ENCODE results near the gene CYTL1.
"Not testable (repeated sequence)": the region's sequence is repeated elsewhere in the genome, so short reads cannot be mapped to it uniquely, and the experiment has no call there.

Gene CYTL1

DNA sequence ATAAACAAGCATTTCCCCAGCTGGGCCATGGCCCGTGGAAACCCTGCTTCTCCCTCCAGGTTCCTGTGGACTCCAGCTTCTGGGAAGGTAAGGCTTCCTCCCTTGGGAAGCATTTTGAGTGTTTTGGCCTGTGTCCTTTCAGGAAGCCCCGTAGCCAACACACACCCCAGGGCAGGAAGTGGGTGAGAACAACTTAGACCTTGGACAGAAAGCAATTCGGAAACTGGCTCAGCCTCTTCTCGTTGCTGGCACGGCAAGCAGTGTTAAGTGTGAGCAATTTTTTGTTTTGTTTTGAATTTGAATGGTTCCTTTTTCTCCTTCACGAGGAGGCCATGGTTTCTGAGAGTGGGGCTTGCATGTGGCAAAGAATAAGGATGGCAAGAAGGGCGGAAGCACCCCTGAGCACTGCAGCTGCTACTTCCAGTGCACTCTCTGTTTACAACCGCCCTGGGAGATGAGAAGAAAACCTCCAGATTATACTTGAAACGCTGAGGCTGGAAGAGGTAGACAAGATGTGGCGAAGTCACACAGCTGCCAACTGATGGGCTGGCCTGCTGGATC is 14.1 kb upstream of the CYTL1 start:
- DNase-seq (ENCODE audit: low read depth in 3 of 3): no peak

DNA sequence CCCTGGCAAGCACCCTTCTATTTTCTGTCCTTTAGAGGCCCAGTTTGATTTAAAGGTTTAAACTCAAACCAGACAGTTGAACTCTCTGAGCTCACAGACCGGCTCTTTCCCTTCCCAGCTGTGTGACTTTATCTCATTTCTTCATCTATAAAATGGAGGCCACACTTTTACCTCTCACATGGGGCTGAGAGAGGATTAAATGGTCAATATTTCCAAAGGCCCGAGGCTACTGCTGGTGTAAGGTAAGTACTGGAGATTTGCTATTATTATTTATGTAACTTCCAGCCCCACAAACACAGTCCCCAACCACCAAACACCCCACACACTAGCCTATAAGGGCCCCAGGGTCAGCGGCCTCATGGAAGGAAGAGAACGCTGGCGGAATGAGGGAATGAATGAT is 13.6 kb upstream of the CYTL1 start:
- no peak for DNase-seq (ENCODE audit: low read depth in 3 of 3)

DNA sequence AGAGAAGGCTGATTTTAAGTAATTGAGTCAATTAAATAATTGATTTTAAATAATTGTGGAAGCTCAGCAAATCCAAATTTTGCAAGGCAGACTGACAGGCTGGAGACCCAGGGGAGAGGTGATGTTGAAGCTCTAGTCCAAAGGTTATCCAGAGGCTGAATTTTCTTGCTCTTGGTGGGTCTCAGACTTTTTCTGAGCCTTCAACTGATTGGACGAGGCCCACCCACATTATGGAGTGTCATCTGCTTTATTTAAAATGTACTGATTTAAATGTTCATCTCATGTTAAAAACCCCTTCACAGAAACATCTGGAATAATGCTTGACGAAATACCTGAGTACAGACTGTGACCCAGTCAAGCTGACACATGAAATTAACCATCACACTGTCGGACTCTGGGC is 11.7 kb upstream of the CYTL1 start:
- DNase-seq (ENCODE audit: low read depth in 3 of 3): no peak

DNA sequence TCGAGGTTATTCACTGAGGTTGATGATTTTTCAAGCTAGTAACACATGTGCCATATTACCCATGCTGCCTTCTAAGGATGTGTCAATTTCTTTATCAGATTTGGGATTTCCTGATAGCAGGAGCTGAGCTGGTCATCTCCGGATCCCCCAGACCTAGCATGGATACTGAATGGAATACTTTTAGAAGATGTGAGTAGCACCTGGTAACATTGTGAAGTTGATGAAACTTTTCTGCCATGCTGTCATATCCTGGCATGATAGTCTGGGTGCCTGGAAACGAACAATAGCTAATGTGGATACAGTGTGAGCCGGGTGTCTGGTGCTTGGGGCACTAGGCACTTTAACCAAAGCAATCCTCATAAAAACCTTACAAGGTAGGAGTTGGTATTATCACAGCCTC is 11.0 kb upstream of the CYTL1 start:
- DNase-seq (ENCODE audit: low read depth in 3 of 3): no peak

DNA sequence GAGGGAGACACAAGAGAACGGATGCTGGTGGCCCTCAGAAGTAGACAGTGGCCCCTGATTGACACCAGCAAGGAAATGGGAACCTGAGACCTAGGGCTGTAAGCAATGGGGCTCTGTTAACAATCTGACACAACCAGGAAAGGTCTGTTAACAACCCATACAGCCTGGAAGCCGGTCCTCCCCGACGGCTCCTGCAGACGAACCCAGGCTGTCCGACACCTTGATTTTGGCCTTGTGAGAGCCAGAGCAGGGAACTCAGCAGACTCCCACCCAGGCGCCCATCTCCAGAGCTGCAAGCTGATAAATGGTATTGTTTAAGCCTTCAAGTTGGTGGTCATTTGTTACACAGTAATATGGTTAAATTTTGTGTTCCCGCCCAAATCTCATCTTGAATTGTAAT is 10.2 kb upstream of the CYTL1 start:
- DNase-seq (ENCODE audit: low read depth in 3 of 3): no peak

DNA sequence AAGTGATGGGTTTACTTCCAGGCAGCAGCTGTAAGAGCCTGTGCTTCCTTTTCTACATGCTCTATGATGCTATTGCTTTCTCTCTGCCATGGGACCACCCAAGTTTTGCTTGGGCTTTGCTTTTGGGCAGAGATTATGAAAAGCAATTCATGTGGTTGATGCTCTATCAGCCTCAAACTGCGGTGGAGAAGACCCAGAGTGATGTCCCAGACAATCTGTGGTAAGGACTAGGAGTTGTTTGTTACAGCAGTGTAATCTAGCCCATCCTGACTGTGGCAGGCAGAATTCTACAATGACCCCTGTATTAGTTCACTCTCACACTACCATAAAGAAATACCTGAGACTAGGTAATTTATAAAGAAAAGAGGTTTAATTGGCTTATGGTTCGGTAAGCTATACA is 9.2 kb upstream of the CYTL1 start:
- no peak for DNase-seq (ENCODE audit: low read depth in 3 of 3)

DNA sequence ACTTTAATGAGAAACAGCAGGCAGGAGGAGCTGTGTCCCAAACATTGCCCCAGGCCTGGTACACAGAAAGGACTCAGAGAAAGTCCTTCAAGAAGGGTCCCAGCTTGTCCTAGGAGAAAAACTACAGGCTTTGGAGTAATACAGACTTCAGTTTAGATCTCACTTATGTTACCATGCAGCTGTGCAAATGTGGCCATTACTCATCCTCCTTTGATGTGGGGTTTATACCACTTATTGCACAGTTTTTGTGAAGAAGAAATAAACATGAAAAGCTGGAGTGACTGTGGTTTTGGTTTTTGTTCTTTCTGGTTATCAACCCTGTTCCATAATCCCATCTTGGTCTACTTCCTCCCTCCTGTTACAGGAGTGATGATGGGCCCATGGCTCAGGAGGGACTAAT is 8.1 kb upstream of the CYTL1 start:
- no peak for DNase-seq (ENCODE audit: low read depth in 3 of 3)

DNA sequence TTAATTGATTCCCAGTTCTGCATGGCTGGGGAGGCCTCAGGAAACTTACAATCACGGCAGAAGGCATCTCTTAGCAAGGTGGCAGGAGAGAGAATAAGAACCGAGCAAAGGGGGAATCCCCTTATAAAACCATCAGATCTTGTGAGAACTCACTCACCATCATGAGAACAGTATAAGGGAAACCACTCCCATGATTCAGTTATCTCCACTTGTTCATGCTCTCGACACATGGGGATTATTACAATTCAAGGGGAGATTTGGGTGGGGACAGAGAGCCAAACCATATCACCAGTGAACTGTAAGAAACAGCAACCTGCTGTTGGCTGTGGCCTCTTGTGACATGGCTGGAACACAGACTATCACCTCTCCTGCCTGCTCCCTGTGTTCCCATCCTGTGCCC is 7.1 kb upstream of the CYTL1 start:
- no peak for DNase-seq (ENCODE audit: low read depth in 3 of 3)

DNA sequence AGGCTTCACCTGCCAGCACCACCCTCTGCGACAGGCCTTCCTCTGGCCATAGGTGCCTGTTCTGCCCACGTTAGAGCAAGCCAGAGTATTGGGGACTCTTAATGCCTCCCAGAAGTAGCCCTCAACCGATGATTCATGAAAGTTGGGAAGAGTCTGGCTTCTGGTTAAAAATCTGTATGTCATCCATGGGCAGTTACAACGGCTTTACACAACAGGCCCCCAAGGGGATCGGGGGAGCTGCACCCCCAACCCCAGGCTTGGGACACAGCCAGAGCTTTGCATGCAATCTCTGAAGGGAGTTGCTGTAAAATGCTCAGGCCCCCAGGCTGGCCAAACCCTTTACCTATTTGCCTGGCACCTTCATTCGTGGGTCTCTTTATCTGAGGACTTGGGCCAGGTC is 5.4 kb upstream of the CYTL1 start:
- no peak for DNase-seq (ENCODE audit: low read depth in 3 of 3)

DNA sequence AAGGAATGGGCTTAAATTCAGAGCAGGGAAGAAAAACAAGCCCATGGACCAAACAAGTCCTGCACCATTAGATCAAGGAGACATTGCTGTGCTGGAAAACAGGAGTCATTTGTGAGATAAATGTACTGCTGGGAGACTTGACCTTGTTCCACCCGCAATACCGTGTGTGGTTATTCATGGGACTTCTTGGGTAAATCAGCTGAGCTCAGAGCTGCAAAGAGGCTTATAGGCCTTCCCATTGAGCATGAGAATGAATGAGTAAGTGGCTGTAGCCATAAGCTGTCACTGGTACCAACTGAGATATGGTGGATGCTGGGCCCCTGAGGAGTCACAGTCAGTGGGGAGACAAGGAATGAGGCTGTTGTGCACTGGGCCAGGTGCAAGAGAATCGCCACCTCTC is 2.3 kb upstream of the CYTL1 start:
- DNase-seq (ENCODE audit: low read depth in 3 of 3): no peak

DNA sequence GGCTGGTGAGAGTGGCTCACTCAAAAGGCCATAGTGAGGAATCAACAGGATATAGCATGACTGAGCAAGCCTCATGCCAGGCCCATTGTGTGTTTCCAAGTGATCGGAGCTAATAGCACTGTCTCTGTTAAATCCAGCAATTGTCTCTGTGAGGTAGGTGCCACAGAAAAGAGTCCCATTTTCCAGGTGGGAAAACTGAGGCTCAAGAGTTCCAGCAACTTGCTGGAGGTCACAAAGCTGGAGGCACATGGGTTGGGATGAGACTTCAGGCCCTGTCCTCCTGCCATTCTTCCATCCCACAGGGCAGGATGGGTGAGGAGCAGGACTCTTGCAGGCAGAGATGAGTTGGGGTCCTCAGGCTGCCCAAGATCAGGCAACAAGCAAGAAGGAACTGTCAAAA is 1.1 kb upstream of the CYTL1 start:
- DNase-seq (ENCODE audit: low read depth in 3 of 3): no peak

DNA sequence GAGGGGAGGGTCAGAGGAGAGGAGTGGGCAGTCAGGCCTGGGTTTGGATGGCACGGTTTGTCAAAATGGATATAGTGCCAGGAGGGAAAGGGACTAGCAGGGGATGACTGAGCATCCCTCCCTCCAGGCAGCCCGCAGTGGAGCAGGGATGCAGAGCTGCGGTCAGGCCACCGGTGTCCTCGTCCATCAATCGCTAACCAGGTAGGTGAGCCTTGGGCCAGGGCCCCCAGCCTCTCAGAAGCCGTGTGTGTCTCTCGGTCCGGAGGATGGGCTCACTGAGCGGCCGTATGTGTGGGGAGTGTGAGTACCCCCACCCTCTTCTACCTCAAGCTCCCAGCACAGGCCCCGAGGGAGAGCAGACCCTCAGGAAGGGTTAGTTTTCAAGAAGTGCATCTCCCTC is 538 bp upstream of the CYTL1 start:
- no peak for DNase-seq (ENCODE audit: low read depth in 3 of 3)

DNA sequence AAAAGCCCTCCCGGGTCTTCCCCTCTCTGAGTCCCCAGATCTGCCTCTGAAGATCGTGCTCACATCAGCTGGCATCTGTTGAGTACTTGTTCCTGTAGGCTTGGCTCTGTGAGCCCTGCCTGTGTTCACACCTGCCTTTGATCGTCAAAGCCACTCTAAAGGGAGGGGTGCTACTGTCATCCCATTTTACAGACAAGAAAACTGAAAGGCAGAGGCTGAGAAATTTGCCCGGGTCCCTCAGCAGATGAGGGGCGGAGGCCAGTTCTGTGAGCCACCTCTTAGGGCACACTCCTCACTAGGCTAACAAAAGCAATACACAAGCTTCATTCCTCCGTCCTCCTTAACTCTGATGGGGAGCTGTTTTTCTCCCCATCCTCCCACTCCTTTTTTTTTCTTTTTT is 655 bp downstream of the CYTL1 start:
- no peak for DNase-seq (ENCODE audit: low read depth in 3 of 3)

DNA sequence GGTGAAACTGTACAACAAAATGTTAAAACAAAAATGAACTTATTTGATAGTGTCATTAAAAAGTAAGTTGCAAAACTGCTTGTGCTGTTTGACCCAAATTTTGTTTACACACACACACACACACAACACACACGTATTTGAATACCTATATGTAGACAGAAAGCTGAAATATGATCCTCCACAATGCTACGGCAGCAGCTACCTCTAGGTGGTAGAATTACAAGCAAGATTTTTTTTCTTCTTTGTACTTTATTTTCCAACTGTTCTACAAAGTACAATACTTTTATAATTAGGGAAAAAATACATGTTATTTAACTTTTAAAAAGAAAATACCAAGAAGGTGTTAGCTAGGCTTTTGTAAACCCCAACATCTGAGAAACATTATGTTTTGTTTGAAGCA is 1.2 kb downstream of the CYTL1 start:
- DNase-seq (ENCODE audit: low read depth in 3 of 3): no peak

DNA sequence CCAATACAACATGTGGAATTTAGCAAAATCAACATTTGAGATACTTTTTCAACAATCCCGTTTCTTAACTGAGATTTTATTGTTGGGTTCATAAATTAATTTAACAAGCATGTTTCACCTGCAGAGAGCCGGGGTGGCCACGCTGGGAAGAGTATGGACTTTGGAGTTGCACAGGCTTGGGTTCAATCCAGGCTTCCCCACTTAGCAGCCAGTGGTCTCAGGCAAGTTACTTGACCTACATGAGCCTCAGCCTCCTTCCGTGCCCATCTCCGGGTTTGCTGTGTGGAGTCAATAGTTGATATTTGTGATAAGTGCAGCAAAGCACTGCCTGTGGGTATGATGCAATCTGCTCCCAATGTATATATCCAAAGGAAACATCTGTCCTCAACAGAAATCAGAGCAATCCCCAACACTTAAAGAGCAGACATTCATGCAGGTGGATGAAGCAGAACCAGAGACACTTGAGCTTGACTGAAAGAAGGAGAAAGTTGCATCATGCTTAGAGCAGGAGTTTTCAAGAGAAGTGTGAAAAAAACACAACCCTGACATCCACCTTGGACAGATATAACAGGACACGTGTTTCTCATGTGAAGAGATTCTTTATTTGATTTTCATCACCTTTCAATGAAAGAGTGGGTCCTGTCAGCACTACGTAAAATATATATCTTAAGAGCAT is 5.1 kb downstream of the CYTL1 start:
- no peak for DNase-seq (ENCODE audit: low read depth in 3 of 3)

DNA sequence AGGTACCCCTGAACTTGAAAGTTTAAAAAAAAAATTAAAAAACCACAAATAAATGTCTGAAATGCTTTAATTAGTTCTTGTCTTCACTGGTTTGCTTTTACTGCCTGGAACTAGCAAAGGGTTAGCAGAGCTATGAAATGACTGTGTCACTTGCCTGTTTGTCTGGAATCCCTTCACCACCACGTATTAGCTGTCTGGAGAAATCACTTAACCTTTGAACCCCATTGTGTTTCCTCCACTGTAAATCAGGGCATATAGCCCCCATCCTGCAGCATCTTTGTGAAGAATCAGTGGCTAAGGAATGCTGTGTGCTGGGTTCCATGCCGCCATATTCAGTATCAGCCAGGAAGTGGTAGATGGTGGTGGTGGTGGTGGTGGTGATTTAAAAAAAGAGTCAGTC is 6.3 kb downstream of the CYTL1 start:
- DNase-seq (ENCODE audit: low read depth in 3 of 3): no peak

DNA sequence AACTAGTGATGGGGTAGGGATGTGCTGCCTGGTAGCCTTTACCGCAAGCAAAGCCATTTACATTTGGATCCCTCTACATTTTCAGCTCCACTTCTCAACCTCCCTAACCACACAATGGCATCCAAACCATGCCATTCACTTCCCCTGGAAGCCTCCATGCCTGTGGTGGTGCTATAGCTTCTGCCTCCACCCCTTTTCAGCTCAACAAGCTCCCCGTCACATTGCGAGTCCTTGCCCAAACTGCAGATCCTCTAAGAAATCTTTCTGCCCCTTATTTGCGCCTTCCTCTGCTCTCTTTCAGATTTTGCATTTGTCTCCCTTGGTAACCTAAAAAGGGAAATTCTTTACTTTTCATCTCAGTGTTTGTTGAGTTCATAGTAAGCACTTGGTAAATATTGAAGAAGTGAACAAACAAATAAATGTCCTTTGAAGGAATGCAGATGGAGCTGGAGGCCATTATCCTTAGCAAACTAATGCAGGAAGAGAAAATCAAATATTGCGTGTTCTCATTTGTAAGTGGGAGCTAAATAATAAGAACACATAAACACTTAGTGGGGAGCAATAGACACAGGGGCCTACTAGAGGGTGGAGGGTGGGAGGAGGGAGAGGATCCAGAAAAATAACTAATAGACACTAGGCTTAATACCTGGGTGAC is 6.9 kb downstream of the CYTL1 start:
- DNase-seq (ENCODE audit: low read depth in 3 of 3): no peak

DNA sequence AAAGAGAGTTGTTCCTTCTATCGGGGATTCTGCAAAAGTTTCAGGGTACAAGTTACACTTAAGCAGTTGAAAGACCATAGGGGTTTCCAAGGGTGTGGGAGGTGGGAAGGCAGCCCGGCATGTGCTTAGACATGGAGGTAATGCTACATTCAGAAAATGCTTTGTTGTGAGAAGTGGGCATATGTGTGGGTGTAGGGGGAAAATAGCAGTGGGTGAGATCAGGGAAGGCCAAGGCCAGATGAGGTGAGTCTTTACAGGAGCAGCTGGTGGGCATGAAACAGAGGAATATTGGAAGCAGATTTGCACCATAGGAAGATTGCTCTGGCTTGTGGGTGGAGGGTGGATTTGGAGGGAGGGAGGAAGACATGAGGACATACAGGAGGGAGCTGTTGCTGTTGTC is 8.3 kb downstream of the CYTL1 start:
- no peak for DNase-seq (ENCODE audit: low read depth in 3 of 3)

DNA sequence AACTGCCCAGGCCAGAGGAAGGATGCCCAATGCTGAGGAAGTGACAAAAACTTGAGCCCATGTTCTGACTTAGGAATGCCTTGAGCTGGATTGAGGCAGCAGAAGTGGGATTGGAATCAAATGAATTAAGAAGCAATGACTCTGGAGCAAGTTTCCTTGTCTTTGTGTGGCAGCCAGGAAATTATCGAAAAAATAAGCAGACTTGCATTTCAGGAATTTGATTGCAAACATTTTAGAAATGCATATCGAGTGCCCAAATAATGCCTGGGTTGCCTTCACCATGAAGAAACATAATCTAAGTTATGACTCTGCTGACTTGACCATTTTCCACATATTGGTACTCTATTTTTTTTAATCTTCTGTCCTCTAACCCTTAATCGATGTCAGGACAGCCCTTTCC is 9.5 kb downstream of the CYTL1 start:
- no peak for DNase-seq (ENCODE audit: low read depth in 3 of 3)

DNA sequence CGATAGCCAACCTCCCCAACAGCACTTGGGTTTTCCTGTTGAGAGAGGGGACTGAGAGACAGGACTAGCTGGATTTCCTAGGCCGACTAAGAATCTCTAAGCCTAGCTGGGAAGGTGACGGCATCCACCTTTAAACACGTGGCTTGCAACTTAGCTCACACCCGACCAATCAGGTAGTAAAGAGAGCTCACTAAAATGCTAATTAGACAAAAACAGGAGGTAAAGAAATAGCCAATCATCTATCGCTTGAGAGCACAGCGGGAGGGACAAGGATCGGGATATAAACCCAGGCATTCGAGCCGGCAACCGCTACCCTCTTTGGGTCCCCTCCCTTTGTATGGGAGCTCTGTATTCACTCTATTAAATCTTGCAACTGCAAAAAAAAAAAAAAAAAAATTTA is 12.3 kb downstream of the CYTL1 start:
- DNase-seq (ENCODE audit: low read depth in 3 of 3): not testable (repeated sequence)

DNA sequence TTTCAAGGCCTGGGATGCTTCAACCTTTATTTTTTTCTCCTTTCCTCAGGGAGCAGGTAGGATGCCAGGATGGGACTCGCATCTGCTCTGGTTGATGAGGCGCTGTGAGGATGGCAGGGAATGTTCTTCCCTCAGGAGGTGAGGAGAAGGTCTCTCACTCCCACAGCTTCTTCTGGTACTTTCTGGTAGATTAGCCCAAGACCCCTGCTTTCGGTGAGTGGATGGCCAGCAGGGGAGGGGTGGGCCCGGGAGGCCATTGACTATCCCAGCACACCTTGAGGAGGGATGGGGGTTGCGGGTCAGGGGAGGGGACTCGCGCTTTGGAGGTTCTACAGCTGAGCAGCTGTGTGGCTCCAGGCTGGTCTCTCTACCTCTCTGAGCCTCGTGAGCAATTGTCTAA is 14.8 kb downstream of the CYTL1 start:
- no peak for DNase-seq (ENCODE audit: low read depth in 3 of 3)

DNA sequence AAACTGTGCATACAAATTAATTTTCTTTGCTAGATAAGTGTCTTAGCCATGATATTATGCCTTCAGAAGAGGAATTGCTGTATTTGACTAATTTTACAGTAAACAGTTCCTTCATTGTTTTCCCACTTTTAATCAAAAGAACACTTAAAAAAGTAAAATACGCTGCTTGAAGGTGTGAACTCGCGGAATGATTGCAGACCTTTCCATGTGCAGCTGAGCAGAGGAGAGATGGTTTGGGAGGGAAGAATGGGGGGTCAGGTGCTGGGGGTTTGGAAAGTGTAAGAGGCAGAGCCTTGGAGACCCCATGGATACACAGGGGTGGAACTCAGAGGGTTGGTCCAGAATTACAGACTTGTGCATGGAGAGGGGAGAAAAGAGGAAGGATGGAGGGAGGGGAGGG is 15.3 kb downstream of the CYTL1 start:
- no peak for DNase-seq (ENCODE audit: low read depth in 3 of 3)

DNA sequence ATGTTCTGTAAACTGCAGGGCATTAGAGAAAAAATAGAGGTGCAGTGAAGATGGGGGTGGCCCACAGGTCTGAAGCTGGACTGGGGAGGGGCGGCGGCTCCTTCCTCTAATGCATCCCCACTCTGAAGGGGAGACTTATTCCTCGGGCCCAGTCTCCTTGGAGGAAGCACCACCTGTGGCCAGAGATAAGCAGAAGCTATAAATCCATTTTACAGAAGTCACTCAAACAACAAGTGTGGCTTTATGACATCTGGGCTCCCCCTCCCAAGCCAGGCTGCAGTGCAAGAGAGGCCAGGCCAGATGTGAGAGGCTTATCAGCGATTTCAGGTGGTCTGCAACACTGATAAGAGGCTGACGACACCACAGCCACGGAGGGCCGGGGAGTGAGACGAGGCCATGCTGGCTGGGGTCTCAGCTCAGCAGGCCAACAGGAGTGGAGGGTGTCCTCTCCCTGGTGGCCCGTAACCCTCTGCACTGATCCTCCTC is 15.8 kb downstream of the CYTL1 start:
- no peak for DNase-seq (ENCODE audit: low read depth in 3 of 3)

DNA sequence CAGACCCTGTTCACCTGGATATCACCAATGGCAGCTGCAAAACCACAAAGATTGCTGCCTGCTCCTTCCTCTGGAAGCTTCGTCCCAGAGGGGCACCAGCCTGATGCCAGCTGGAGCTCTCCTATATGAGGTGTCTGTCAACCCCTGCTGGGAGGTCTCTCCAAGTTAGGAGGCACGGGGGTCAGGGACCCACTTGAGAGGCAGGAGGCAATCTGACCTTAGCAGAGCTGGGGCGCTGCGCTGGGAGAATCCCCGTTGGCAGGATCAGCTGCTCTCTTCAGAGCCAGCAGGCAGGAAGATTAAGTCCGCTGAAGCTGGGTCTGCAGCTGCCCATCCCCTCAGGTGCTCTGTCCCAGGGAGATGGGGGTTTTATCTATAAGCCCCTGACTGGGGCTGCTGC is 17.6 kb downstream of the CYTL1 start:
- not testable (repeated sequence) for DNase-seq (ENCODE audit: low read depth in 3 of 3)
